ENCODE results near the gene COX20. TPM values are rescaled to one million over a fixed set of nuclear protein-coding genes. Genes with fewer than 3 reads are reported as not detected.

The COX20 gene
- total and polyA plus RNA-seq, 5 donors, result 57.8 to 121 (median 67.0) TPM

GRCh38 chr1:244800821-244801220 is 34.6 kb upstream of the COX20 start:
- H3K27ac ChIP-seq (ENCODE audit: low read length), result no peak overlapping the region
- ATAC-seq, result no peak
- no peak for DNase-seq
- H3K4me1 ChIP-seq (ENCODE audit: control insufficient read depth, insufficient read depth, low read length), result no peaks in the 10 kb centered on the region
- no peak overlapping the region for H3K4me3 ChIP-seq (ENCODE audit: low read length)
- H3K9me3 ChIP-seq (ENCODE audit: control insufficient read depth, low read length), result no peaks in the 10 kb centered on the region
- 88% methylated on average over 9 of the region's 9 CpGs for WGBS
- intact Hi-C loops (cut with DNase I), result loop anchor here in 2 of 4 donors (5.0 kb wide), 1 partner anchor 241 kb away; no protein-coding TSS in a partner anchor
- H3K27me3 ChIP-seq (ENCODE audit: control insufficient read depth, insufficient read depth), result no peaks in the 10 kb centered on the region

GRCh38 chr1:244801246-244801645 is 34.2 kb upstream of the COX20 start:
- ATAC-seq (peak; percentile 26 to 43), DNase-seq (no peak)
- no peaks in the 10 kb centered on the region for H3K27me3 ChIP-seq (ENCODE audit: control insufficient read depth, insufficient read depth)
- no peak overlapping the region for H3K27ac ChIP-seq (ENCODE audit: low read length)
- no peaks in the 10 kb centered on the region for H3K4me1 ChIP-seq (ENCODE audit: control insufficient read depth, insufficient read depth, low read length)
- 46% methylated on average over 14 of the region's 14 CpGs for WGBS
- intact Hi-C loops (cut with DNase I), result loop anchor here in 2 of 4 donors (5.0 kb wide), 1 partner anchor 241 kb away; no protein-coding TSS in a partner anchor
- H3K4me3 ChIP-seq (ENCODE audit: low read length), result no peak overlapping the region
- H3K9me3 ChIP-seq (ENCODE audit: control insufficient read depth, low read length), result no peaks in the 10 kb centered on the region

GRCh38 chr1:244802041-244802440 is 33.4 kb upstream of the COX20 start:
- no peaks in the 10 kb centered on the region for H3K9me3 ChIP-seq (ENCODE audit: control insufficient read depth, low read length)
- intact Hi-C loops (cut with DNase I), result loop anchor here in 2 of 4 donors (5.0 kb wide), 1 partner anchor 240 kb away; no protein-coding TSS in a partner anchor
- H3K4me1 ChIP-seq (ENCODE audit: control insufficient read depth, insufficient read depth, low read length), result no peaks in the 10 kb centered on the region
- ATAC-seq, result peak in 1 of 2 donors; percentile 33
- DNase-seq, result no peak
- no peaks in the 10 kb centered on the region for H3K27me3 ChIP-seq (ENCODE audit: control insufficient read depth, insufficient read depth)
- no peak overlapping the region for H3K4me3 ChIP-seq (ENCODE audit: low read length)
- H3K27ac ChIP-seq (ENCODE audit: low read length), result no peak overlapping the region
- WGBS, result 66% methylated on average over 14 of the region's 14 CpGs

GRCh38 chr1:244802556-244803239 is 32.8 kb upstream of the COX20 start:
- ATAC-seq, result no peak

GRCh38 chr1:244804841-244805240 is 30.6 kb upstream of the COX20 start:
- WGBS, result 91% methylated on average over 8 of the region's 8 CpGs
- Histone ChIP-seq H3K4me1 (ENCODE audit: control insufficient read depth, insufficient read depth, low read length) (no peaks in the 10 kb centered on the region), H3K9me3 (ENCODE audit: control insufficient read depth, low read length) (no peaks in the 10 kb centered on the region), H3K4me3 (ENCODE audit: low read length) (no peak overlapping the region), H3K27ac (ENCODE audit: low read length) (no peak overlapping the region), H3K27me3 (ENCODE audit: control insufficient read depth, insufficient read depth) (no peaks in the 10 kb centered on the region)
- DNase-seq (no peak), ATAC-seq (no peak)
- intact Hi-C loops (cut with DNase I), result loop anchor here in 2 of 4 donors (5.0 kb wide), 1 partner anchor 237 kb away; no protein-coding TSS in a partner anchor

More at GRCh38 chr1:244802556-244803239, 32.8 kb upstream of the COX20 start:
- H3K4me1 ChIP-seq (ENCODE audit: control insufficient read depth, insufficient read depth, low read length), result no peaks in the 10 kb centered on the region
- H3K4me3 ChIP-seq (ENCODE audit: low read length), result no peak overlapping the region
- no peak for DNase-seq
- H3K27ac ChIP-seq (ENCODE audit: low read length), result no peak overlapping the region
- WGBS, result 77% methylated on average over 16 of the region's 16 CpGs
- H3K27me3 ChIP-seq (ENCODE audit: control insufficient read depth, insufficient read depth), result no peaks in the 10 kb centered on the region
- intact Hi-C loops (cut with DNase I), result loop anchor here in 2 of 4 donors (5.0 kb wide), 1 partner anchor 240 kb away; no protein-coding TSS in a partner anchor
- H3K9me3 ChIP-seq (ENCODE audit: control insufficient read depth, low read length), result no peaks in the 10 kb centered on the region

GRCh38 chr1:244807138-244807537 is 28.3 kb upstream of the COX20 start:
- H3K27ac ChIP-seq (ENCODE audit: low read length), result no peak overlapping the region
- intact Hi-C loops (cut with DNase I), result no loop called here
- H3K27me3 ChIP-seq (ENCODE audit: control insufficient read depth, insufficient read depth), result no peaks in the 10 kb centered on the region
- H3K4me1 ChIP-seq (ENCODE audit: control insufficient read depth, insufficient read depth, low read length), result no peaks in the 10 kb centered on the region
- DNase-seq (no peak), ATAC-seq (no peak)
- H3K9me3 ChIP-seq (ENCODE audit: control insufficient read depth, low read length), result no peaks in the 10 kb centered on the region
- H3K4me3 ChIP-seq (ENCODE audit: low read length), result no peak overlapping the region

- intact Hi-C loops (cut with DNase I), result no loop called here
- no peaks in the 10 kb centered on the region for H3K27me3 ChIP-seq (ENCODE audit: control insufficient read depth, insufficient read depth)
- 85% methylated on average over 22 of the region's 22 CpGs for WGBS
- H3K4me1 ChIP-seq (ENCODE audit: control insufficient read depth, insufficient read depth, low read length), result no peaks in the 10 kb centered on the region
- ATAC-seq (no peak), DNase-seq (no peak)
- no peak overlapping the region for H3K4me3 ChIP-seq (ENCODE audit: low read length)
- no peak overlapping the region for H3K27ac ChIP-seq (ENCODE audit: low read length)
- H3K9me3 ChIP-seq (ENCODE audit: control insufficient read depth, low read length), result no peaks in the 10 kb centered on the region
These were observed 25.2 kb upstream of the COX20 start for GRCh38 chr1:244810221-244810620.

- Histone ChIP-seq H3K4me1 (ENCODE audit: control insufficient read depth, insufficient read depth, low read length) (no peaks in the 10 kb centered on the region), H3K27ac (ENCODE audit: low read length) (no peak overlapping the region), H3K4me3 (ENCODE audit: low read length) (no peak overlapping the region), H3K9me3 (ENCODE audit: control insufficient read depth, low read length) (no peaks in the 10 kb centered on the region), H3K27me3 (ENCODE audit: control insufficient read depth, insufficient read depth) (no peaks in the 10 kb centered on the region)
- ATAC-seq (no peak), DNase-seq (no peak)
- intact Hi-C loops (cut with DNase I), result no loop called here
- WGBS, result 76% methylated on average over 6 of the region's 6 CpGs
These were observed 22.1 kb upstream of the COX20 start for GRCh38 chr1:244813327-244813726.

- Histone ChIP-seq H3K4me1 (ENCODE audit: control insufficient read depth, insufficient read depth, low read length) (no peaks in the 10 kb centered on the region), H3K4me3 (ENCODE audit: low read length) (no peak overlapping the region), H3K27ac (ENCODE audit: low read length) (no peak overlapping the region), H3K27me3 (ENCODE audit: control insufficient read depth, insufficient read depth) (no peaks in the 10 kb centered on the region), H3K9me3 (ENCODE audit: control insufficient read depth, low read length) (no peaks in the 10 kb centered on the region)
- ATAC-seq, result no peak
- 41% methylated on average over 15 of the region's 15 CpGs for WGBS
- intact Hi-C loops (cut with DNase I), result no loop called here
- DNase-seq, result no peak
These were observed 19.8 kb upstream of the COX20 start for GRCh38 chr1:244815600-244816099.

GRCh38 chr1:244817415-244817894 is 18.0 kb upstream of the COX20 start:
- intact Hi-C loops (cut with DNase I), result no loop called here
- no peak overlapping the region for H3K4me3 ChIP-seq (ENCODE audit: low read length)

GRCh38 chr1:244820131-244820530 is 15.3 kb upstream of the COX20 start:
- WGBS, result 75% methylated on average over 2 of the region's 2 CpGs

More at GRCh38 chr1:244817415-244817894, 18.0 kb upstream of the COX20 start:
- ATAC-seq (no peak), DNase-seq (no peak)
- Histone ChIP-seq H3K27ac (ENCODE audit: low read length) (no peak overlapping the region), H3K4me1 (ENCODE audit: control insufficient read depth, insufficient read depth, low read length) (no peaks in the 10 kb centered on the region), H3K9me3 (ENCODE audit: control insufficient read depth, low read length) (no peaks in the 10 kb centered on the region), H3K27me3 (ENCODE audit: control insufficient read depth, insufficient read depth) (no peaks in the 10 kb centered on the region)
- 85% methylated on average over 12 of the region's 12 CpGs for WGBS

More at GRCh38 chr1:244820131-244820530, 15.3 kb upstream of the COX20 start:
- H3K9me3 ChIP-seq (ENCODE audit: control insufficient read depth, low read length), result no peaks in the 10 kb centered on the region
- DNase-seq (no peak), ATAC-seq (no peak)
- H3K27me3 ChIP-seq (ENCODE audit: control insufficient read depth, insufficient read depth), result no peaks in the 10 kb centered on the region
- H3K4me1 ChIP-seq (ENCODE audit: control insufficient read depth, insufficient read depth, low read length), result no peaks in the 10 kb centered on the region
- no peak overlapping the region for H3K4me3 ChIP-seq (ENCODE audit: low read length)
- H3K27ac ChIP-seq (ENCODE audit: low read length), result no peak overlapping the region
- intact Hi-C loops (cut with DNase I), result no loop called here
